ENCODE results near the gene NCOA3. TPM values are rescaled to one million over a fixed set of nuclear protein-coding genes. Genes with fewer than 3 reads are reported as not detected.

Gene NCOA3
- total RNA-seq, 2 donors from 2014 or later: 63.6 to 66.6 TPM

DNA sequence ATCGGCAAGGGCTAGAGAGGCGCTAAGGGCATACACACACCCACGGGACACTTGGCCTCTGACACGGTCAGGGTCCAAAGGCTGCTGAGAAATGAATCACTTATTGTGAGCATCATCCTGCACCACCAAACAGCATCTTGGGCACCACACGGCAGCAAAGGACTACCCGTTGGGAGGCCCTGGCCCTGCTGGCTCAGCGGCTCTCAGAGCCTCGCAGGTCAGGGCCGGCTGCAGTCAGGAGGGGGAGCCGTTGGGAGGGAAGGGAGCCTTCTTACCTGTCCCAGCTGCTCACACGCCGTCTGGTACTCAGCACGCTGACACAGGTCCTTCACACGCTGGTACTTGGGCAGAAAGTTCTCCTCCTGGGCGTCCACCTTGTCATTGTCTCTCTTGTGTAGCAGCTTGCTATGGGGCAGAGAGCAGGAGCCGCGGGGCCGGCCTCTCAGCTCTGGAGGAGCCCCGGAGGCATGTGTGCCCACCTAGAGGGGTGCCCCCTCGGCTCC, 174.6 kb downstream of the NCOA3 start:
- Mint-ChIP-seq H3K4me3 (no peak overlapping the region), H3K36me3 (no peaks in the 10 kb centered on the region), H3K9me3 (no peaks in the 10 kb centered on the region), H3K27ac (no peak overlapping the region), H3K27me3 (no peaks in the 10 kb centered on the region), H3K4me1 (ENCODE audit: low read depth in 2 of 2) (peaks cover 0 to 5% of the 10 kb centered on the region in 2 donors)
- DNase-seq (ENCODE audit: low spot score): no peak
- ATAC-seq: no peak

DNA sequence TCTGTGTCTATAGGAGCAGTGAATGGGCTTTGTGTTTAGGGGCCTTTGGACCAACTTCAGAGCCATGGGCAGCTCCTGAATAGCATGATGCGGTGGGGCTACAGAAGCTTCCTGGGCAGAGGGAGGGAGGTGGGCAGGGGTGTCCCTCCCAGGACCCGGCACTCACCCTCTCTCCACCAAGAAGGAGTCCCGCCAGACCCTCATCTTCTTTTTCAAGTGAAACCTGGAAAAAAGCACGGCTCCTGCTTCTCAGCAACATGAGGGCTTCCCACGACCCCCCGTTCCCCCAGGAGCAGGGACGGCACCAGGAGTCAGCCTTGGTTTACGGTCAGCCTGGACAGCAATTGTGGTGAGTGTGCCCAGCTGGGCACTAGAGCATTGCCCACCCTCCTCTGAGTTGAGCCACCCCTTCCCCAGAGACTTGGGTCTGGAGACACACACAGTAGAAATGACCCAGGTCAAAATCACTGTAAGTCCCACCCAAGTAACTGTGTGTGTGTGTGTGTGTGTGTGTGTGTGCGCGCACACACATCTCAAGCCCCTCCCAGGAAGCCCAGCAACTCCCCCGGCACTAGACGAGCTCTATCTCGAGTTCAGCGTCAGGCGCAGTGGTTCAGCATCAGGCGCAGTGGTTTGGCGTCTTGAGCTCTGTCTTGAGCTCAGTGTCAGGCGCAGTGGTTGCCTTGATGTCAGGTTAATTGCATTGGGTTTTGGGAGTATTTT, 175.4 kb downstream of the NCOA3 start:
- no peaks in the 10 kb centered on the region for H3K27me3 Mint-ChIP-seq
- no peak overlapping the region for H3K4me3 Mint-ChIP-seq
- no peak for ATAC-seq
- H3K4me1 Mint-ChIP-seq (ENCODE audit: low read depth in 2 of 2): peaks cover 0 to 5% of the 10 kb centered on the region in 2 donors
- no peaks in the 10 kb centered on the region for H3K9me3 Mint-ChIP-seq
- no peaks in the 10 kb centered on the region for H3K36me3 Mint-ChIP-seq
- no peak for DNase-seq (ENCODE audit: low spot score)
- H3K27ac Mint-ChIP-seq: no peak overlapping the region

DNA sequence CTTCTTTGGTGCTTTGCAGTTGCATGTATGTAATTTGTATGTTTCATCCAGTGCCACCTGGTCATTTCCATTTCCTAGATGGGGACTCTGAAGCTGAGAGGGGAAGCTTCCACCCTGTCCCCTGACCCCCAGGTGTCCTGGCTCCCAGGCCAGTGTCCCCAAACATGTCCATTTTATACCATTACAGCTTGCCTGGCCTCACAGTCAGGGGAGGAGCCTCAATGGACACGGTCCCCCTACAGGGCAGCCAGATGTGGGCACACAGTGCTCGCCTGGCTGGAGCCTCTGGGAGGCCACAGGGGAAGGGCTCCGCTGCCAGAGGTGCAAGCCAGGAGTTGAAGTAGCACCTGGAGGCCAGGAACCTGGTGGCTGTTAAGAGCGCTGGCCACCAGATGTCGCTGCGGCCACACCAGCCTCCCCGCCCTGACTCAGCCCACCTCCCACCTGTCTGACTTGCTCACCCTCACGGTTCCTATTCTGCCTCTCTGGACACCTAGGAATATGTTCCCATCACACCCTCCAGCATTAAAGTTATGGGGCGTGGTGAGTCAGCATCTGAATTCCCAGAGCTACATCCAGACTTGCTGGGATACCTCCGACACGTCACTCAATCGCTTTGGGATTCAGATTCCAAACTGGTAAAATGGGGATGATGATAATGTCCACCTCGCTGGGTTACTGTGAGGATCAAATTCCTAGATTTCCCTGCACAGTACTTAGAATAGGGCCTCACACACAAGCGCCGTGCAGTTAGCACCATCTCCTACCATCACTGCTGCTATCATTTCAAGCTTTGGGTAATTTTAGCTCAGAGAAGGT, 176.2 kb downstream of the NCOA3 start:
- H3K27ac Mint-ChIP-seq: no peak overlapping the region
- peak in 1 of 2 donors; percentile 39 for ATAC-seq

DNA sequence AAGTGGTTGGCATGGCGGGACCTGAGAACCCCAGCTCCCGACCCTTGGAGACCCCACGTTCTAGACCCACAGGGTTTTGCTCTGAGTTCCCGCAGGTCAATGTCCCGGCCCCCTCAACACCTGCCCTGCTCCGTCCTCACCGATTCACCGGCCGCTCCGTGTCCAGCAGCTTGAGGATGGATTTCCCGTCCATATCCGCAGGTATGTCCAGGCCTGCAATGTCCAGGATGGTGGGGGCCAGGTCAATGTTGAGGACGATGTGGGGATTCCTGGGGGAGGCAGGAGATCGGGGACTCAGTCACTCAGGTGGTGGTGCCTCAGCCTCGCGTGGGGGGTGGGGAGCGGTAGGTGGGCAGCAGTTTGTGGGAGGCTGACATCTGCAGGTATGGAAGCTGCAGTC, 176.8 kb downstream of the NCOA3 start:
- no peak for ATAC-seq
- no peak for DNase-seq (ENCODE audit: low spot score)
- Mint-ChIP-seq H3K9me3 (no peaks in the 10 kb centered on the region), H3K36me3 (no peaks in the 10 kb centered on the region), H3K4me1 (ENCODE audit: low read depth in 2 of 2) (peaks cover 0 to 5% of the 10 kb centered on the region in 2 donors), H3K27me3 (no peaks in the 10 kb centered on the region), H3K4me3 (no peak overlapping the region), H3K27ac (no peak overlapping the region)

More for the DNA sequence above, 176.2 kb downstream of the NCOA3 start:
- H3K27me3 Mint-ChIP-seq: no peaks in the 10 kb centered on the region
- peaks cover 0 to 5% of the 10 kb centered on the region in 2 donors for H3K4me1 Mint-ChIP-seq (ENCODE audit: low read depth in 2 of 2)
- no peaks in the 10 kb centered on the region for H3K9me3 Mint-ChIP-seq
- DNase-seq (ENCODE audit: low spot score): no peak
- no peak overlapping the region for H3K4me3 Mint-ChIP-seq
- H3K36me3 Mint-ChIP-seq: no peaks in the 10 kb centered on the region

DNA sequence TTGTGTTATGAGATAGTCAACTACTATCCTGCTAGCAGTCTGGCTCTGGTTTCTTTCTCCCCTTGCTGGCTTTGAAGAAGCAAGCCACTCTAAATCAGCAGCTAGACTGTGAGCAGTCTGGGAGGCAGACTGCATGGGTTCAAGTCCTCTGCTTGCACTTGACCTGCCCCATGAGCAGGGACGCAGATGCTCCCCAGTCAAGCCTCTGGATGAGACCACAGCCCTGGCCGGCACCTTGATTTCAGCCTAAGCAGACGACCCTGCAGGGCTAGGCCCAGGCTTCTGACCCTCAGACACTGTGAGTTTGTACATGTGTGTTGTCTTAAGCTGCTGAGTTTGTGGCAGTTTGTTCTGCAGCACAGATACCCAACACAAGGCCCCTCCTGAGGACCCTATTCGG, 177.8 kb downstream of the NCOA3 start:
- DNase-seq (ENCODE audit: low spot score): no peak
- H3K4me1 Mint-ChIP-seq (ENCODE audit: low read depth in 2 of 2): peaks cover 0 to 5% of the 10 kb centered on the region in 2 donors
- no peaks in the 10 kb centered on the region for H3K36me3 Mint-ChIP-seq
- no peak overlapping the region for H3K27ac Mint-ChIP-seq
- ATAC-seq: peak in 1 of 2 donors; percentile 8
- no peaks in the 10 kb centered on the region for H3K9me3 Mint-ChIP-seq
- H3K27me3 Mint-ChIP-seq: no peaks in the 10 kb centered on the region
- H3K4me3 Mint-ChIP-seq: no peak overlapping the region

DNA sequence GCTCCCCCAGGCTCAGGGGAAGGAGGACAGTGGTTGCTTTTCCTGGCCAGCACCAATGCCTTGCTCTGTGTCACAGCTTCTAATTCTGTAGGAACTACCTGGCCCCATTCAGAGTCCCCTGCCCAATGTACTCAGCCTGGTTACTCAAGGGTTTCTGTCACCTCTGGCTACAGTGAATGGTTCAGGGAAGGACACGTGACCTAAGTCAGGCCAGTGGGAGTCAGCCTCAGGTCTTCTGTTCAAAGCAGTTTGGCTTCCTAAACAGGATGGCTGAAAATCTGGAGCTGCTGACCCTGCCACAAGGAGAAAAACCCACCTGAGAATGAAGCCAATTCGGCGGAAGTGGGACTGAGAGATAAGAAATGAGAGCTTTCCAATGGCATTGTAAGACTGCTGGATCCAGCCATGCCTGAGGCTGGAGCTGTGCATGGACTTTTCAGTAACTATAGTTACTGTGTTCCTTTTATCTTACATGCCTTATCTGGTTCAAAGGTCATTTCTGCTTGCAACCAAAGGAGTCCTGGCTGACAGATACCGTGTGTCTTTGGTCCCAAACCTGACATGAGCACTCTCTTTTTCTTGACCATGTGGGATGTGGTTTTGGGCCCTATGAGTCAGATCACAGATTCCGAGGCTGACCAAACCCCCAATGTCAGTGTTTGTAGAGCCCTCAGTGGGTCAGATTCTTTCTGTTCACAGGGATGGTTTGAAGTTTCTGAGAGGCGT, 179.3 kb downstream of the NCOA3 start:
- H3K4me3 Mint-ChIP-seq: no peak overlapping the region
- H3K9me3 Mint-ChIP-seq: no peaks in the 10 kb centered on the region
- no peak for DNase-seq (ENCODE audit: low spot score)
- no peak overlapping the region for H3K27ac Mint-ChIP-seq
- peak in 1 of 2 donors; percentile 1 for ATAC-seq
- H3K4me1 Mint-ChIP-seq (ENCODE audit: low read depth in 2 of 2): peaks cover 0 to 5% of the 10 kb centered on the region in 2 donors
- no peaks in the 10 kb centered on the region for H3K27me3 Mint-ChIP-seq
- H3K36me3 Mint-ChIP-seq: no peaks in the 10 kb centered on the region

DNA sequence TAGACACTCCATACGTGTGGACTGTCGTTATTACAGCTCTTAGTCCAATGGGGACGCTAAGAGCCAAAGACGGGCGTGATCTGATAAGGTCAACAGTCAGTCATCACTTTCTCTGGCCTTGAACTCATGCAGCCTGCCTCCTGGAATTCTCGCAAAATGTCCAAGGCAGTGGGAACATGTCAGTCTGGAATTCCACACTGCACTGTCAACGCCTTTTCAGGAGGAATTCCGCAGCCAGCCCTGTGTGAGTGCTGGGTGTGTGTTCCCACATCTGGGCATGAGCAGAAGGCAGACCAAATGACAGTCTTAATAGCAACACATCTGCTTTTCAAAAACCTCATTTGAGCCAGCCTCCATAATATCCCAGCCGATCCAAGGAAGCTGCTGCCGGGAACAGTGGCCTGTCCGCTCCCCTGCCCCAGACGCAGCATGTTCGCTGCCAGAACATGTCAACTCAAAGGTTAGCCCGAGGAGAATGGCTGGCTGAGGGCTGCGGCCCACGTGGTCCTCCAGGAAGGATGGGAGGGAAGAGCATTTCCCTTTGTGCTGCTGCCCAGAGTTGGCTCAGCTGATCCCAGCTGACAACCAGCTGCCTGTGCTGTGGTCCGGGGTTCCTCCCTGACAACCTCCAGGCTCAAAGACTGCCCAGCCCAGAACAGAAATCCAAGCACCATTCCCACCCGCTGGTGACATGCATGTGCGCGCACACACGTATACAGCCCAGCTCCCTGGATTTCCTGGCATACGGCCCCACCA, 180.5 kb downstream of the NCOA3 start:
- DNase-seq (ENCODE audit: low spot score) (no peak), ATAC-seq (no peak)
- Mint-ChIP-seq H3K36me3 (no peaks in the 10 kb centered on the region), H3K4me1 (ENCODE audit: low read depth in 2 of 2) (peaks cover 0 to 5% of the 10 kb centered on the region in 2 donors), H3K27ac (no peak overlapping the region), H3K27me3 (peaks cover 0 to under 1% of the 10 kb centered on the region in 2 donors), H3K9me3 (no peaks in the 10 kb centered on the region), H3K4me3 (no peak overlapping the region)

DNA sequence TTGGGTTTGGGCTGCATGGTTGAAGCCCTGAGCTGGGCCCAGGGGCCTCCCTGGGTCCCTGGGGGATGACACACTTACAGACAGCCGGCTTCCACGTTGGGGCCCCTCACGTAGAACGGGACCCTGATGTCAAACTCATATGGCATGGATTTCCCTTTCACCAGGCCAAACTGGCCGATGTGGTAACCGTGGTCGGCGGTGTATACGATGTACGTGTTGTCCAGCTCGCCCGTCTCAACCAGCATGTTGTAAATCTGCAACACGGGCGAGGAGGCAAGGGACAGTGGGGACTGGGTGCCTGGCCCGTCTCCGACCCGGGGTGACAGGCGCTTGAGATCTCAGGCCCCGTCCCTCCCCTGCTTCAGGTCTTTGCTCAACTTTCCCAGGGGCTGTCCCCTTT, 181.2 kb downstream of the NCOA3 start:
- DNase-seq (ENCODE audit: low spot score): no peak
- H3K4me1 Mint-ChIP-seq (ENCODE audit: low read depth in 2 of 2): peaks cover 0 to 5% of the 10 kb centered on the region in 2 donors
- H3K27me3 Mint-ChIP-seq: peaks cover 6 to 7% of the 10 kb centered on the region in 2 donors
- ATAC-seq: no peak
- no peak overlapping the region for H3K4me3 Mint-ChIP-seq
- no peaks in the 10 kb centered on the region for H3K9me3 Mint-ChIP-seq
- H3K27ac Mint-ChIP-seq: no peak overlapping the region
- H3K36me3 Mint-ChIP-seq: no peaks in the 10 kb centered on the region

DNA sequence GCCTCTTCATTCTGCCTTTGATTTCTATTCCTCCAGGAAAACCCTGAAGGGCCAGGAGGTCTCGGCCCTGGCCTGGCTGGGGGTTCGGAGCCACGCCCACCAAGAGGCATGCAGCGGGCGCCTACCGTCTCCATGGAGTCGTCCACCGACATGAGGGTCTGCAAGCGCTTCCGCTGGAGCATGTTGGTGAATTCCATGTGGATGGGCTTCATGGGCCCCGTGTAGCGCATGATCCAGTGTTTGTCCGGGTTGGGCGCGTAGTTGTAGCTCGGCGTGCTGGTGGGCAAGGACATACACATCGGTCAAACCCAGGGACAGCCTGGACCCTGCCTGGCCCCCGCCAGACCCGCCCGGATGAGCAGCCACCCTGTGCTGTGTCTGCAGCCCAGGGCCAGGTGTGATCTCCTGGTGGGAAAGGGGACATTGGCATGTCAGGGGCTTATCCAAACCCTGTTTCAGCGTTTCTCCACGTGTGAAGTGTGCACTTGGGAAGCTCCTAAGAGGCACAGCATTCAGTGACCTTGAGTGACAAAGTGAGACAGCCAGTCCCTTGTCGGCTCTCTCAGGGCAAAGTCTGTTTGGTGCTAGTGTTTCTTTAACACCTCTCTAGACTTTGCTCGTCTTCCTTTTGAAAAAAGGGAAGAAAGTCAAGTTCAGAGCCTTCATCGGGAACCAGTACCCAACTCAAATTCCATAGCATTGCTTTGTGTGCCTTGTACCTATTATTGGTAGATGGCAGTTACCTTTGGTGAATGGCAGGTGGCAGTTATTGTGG, 182.8 kb downstream of the NCOA3 start:
- Mint-ChIP-seq H3K4me1 (ENCODE audit: low read depth in 2 of 2) (no peaks in the 10 kb centered on the region), H3K9me3 (no peaks in the 10 kb centered on the region), H3K36me3 (no peaks in the 10 kb centered on the region), H3K27me3 (peaks cover 6 to 7% of the 10 kb centered on the region in 2 donors), H3K27ac (no peak overlapping the region), H3K4me3 (no peak overlapping the region)
- DNase-seq (ENCODE audit: low spot score): peak; percentile 41
- ATAC-seq: no peak

DNA sequence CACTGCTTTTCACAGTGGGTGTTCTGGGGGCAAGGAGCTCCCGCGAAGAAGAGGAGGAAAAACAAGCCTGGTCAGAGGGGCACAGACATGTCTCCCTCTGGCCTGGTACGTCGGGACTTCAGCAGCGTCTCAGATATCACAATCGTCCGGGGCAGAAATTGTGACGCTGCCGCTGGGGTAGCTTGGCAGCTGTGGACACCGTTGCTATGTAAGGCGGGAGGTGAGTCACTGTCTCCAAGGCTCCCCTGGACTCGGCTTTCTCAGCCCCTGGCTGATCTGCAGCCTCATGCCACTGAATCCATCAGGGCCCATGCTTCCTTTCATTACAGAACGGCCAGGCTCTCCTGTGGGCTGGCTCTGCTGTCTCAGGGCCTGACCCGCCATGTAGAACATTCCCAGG, 184.9 kb downstream of the NCOA3 start:
- peaks cover 16 to 24% of the 10 kb centered on the region in 2 donors for H3K27me3 Mint-ChIP-seq
- no peaks in the 10 kb centered on the region for H3K36me3 Mint-ChIP-seq
- no peak overlapping the region for H3K4me3 Mint-ChIP-seq
- H3K9me3 Mint-ChIP-seq: no peaks in the 10 kb centered on the region
- H3K4me1 Mint-ChIP-seq (ENCODE audit: low read depth in 2 of 2): no peaks in the 10 kb centered on the region
- DNase-seq (ENCODE audit: low spot score) (peak; percentile 35), ATAC-seq (no peak)
- H3K27ac Mint-ChIP-seq: no peak overlapping the region

DNA sequence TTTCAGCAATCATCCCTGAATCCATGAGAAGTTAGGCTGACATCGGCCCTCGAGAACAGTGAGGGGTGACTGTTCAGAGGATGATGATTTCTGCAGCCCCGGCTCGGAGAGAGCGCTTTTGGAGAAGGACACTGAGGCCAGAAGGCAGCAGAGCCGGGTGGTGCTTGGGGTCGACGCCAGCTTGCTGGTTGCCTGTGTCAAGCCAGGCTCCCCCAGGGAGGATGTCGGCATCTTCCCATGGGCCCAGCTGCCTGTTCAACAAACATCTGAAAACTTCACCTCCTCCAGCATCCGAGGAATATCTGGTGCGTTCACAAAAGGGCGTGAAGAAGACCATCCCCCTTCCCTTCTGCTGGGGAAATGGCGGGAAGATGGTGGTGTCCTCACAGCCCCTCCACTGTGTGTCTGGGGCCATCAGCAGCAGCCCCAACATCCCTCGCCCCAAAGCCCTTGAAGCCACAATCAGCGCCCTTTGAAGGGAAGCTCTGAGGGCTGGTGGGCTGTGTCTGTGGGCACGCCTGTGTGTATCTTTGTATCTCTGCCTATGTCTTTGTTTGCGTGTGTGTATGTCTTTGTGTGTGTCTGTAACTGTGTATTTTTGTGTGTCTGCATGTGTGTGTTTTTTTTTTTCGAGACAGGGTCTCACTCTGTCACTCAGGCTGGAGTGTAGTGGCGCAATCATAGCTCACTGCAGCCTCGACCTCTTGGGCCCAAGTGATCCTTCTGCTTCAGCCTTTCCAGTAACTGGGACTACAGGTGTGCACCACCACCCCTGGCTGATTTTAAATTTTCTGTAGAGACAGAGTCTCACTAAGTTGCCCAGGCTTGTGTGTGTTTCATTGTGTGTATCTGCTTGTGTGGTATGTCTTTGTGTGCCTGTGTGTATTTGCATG, 185.7 kb downstream of the NCOA3 start:
- no peak overlapping the region for H3K4me3 Mint-ChIP-seq
- H3K4me1 Mint-ChIP-seq (ENCODE audit: low read depth in 2 of 2): no peaks in the 10 kb centered on the region
- H3K36me3 Mint-ChIP-seq: no peaks in the 10 kb centered on the region
- H3K27ac Mint-ChIP-seq: no peak overlapping the region
- peaks cover 16 to 24% of the 10 kb centered on the region in 2 donors for H3K27me3 Mint-ChIP-seq
- H3K9me3 Mint-ChIP-seq: no peaks in the 10 kb centered on the region
- peak; percentile 39 for DNase-seq (ENCODE audit: low spot score)
- no peak for ATAC-seq
